Astrocyte of the cerebellum (primary cell): ENCODE measurements around the gene NEURL3.
A peak's percentile ranks its signal among the peaks of the same experiment; 100 is the strongest.

ENCODE experiments used
- DNase-seq: peaks from one replicate; pipeline ENCODE4 v3.0.0-alpha.2; 2011; ENCODE audit warnings: low read depth
- H3K4me3 ChIP-seq: 2 replicates; pipeline ENCODE4 v1.5.1; 2011; ENCODE audit warnings: mild to moderate bottlenecking, low read depth, low read length, moderate library complexity
- in situ Hi-C: cut with HindIII; loops from 2 replicates; pipeline ENCODE4 v1.10.0; 2017; ENCODE audit warnings: low sequenced_read_pairs
- TF ChIP-seq, protein P1 (sequence below): IDR thresholded peaks from 2 replicates; pipeline ENCODE4 v1.5.1; 2012; ENCODE audit warnings: low read length, low read depth, moderate library complexity, mild to moderate bottlenecking; ENCODE audit errors: missing control alignments

Gene NEURL3

DNA sequence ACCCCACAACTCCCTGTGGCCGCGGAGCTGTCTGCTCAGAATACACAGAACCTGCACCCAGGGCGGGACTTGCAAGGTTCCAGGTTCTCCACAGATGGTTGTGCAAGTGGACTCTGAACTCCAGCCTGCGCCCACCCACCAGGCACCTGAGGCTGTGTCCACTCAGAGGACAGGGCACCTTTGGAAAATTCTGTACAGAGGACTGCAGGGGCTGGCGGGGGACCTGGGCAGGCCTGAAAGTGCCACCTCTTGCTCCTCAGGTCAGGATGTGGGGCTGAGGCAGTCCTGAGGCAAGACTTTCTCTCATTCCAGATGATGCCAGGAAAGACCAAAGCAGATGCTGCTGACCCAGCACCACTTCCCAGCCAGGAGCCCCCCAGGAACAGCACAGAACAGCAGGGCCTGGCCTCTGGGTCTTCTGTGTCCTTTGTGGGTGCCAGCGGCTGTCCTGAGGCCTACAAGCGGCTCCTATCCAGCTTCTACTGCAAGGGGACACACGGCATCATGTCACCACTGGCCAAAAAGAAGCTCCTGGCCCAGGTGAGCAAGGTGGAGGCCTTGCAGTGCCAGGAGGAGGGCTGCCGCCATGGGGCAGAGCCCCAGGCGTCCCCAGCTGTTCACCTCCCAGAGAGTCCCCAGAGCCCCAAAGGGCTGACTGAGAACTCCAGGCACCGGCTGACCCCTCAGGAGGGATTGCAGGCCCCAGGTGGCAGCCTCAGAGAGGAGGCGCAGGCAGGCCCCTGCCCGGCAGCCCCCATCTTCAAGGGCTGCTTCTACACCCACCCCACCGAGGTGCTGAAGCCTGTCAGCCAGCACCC lies 45.8 kb upstream of the NEURL3 start:
- H3K4me3 ChIP-seq: no peak overlapping the region
- in situ Hi-C loops: no loop called here
- no peak for DNase-seq
- TF ChIP-seq, protein P1, sequence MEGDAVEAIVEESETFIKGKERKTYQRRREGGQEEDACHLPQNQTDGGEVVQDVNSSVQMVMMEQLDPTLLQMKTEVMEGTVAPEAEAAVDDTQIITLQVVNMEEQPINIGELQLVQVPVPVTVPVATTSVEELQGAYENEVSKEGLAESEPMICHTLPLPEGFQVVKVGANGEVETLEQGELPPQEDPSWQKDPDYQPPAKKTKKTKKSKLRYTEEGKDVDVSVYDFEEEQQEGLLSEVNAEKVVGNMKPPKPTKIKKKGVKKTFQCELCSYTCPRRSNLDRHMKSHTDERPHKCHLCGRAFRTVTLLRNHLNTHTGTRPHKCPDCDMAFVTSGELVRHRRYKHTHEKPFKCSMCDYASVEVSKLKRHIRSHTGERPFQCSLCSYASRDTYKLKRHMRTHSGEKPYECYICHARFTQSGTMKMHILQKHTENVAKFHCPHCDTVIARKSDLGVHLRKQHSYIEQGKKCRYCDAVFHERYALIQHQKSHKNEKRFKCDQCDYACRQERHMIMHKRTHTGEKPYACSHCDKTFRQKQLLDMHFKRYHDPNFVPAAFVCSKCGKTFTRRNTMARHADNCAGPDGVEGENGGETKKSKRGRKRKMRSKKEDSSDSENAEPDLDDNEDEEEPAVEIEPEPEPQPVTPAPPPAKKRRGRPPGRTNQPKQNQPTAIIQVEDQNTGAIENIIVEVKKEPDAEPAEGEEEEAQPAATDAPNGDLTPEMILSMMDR: no peak

DNA sequence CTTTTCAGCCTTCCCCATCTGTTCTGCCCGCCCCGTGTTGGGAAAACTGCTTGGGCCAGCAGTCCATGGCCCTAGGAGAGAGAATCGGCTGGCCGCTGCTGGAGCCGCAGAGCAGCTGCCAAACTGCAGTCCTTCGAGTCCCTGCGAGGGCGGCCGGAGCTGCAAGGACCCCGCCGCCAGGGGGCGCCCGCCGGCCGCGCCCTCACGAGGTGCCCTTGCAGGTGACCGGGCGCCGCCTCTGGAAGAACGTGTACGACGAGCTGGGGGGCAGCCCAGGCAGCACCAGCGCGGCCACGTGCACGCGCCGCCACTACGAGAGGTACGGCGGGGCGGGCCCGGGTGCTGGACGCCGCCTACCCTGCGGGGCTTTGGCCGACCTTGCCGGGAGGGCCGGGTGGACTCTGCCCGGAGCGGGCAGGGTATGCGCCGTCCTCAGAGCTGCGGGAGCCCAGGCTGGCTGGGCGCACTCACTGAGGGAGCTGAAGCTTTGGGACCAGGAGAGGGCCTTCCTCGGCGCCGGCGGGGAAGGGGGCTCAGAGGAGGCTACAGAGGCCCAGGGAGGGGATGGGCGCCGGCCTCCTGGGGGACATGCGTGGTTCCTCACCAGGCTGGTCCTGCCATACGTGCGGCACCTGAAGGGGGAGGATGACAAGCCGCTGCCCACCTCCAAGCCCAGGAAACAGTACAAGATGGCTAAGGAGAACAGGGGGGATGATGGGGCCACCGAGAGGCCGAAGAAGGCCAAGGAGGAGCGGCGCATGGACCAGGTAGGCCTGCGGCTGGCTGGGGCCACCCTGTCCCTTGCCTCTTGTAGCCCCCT lies 45.0 kb upstream of the NEURL3 start:
- TF ChIP-seq, protein P1: peak; percentile 32
- in situ Hi-C loops: loop anchor here (25.0 kb wide), 1 partner anchor 263 kb away; no protein-coding TSS in a partner anchor
- DNase-seq: no peak
- no peak overlapping the region for H3K4me3 ChIP-seq

DNA sequence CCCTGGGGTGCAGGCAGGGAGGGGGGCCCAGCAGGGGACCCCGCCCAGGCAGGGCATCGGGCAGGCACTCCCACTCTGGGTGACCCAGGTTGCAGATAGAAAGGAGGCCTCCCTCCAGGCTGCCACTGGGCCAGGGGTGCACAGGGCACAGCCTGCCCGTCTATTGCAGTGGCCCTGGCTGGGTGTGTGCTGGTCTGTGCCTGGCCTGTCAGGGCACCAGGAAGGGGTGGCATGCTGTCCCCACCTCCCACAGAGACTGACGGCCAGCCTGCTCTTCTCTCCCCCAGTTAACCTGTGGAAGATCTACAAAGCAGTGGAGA lies 44.3 kb upstream of the NEURL3 start:
- no peak for DNase-seq
- H3K4me3 ChIP-seq: no peak overlapping the region
- TF ChIP-seq, protein P1: no peak
- in situ Hi-C loops: loop anchor here (25.0 kb wide), 1 partner anchor 262 kb away; no protein-coding TSS in a partner anchor

DNA sequence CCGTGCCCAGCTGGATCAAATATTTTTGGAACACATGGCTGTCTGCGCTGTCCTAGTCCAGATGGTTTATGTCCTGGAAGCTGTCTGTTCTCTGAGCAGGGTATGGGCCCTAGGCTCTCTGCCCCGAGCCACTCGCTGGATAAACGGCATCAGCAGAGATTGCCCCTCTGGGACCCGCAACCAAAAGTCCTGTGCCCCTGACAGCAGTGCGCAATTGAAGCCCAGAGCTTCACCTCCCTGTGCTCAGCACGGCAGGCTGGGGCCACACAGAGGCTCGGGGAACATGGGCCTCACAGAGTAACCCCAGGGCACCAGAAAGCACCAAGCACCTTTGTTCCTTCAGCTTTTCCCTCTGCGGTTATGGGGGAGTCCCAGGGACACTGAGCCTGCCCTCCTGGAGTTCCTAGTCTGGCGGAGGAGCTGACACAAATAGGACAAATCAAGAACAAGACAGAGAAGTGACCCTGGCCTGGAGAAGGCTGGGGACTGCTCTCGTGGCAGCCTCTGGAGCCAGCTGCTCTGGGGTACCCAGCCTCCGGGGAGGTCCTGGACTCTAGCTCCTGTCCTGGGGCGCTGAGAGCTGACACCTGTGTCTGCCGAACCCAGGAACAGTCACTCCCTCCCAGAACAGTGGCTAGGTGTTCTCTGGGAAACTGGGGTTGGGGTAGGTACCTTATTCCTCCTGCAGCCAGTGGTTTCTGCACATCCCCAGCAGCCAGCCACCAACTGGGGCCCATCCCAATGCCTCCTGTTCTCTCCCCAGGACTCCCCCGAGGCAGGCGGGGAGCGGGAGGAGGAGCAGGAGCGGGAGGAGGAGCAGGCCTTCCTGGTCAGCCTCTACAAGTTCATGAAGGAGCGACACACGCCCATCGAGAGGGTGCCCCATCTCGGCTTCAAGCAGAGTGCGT lies 43.7 kb upstream of the NEURL3 start:
- no peak for DNase-seq
- TF ChIP-seq, protein P1: no peak
- in situ Hi-C loops: loop anchor here (25.0 kb wide), 1 partner anchor 262 kb away; no protein-coding TSS in a partner anchor

DNA sequence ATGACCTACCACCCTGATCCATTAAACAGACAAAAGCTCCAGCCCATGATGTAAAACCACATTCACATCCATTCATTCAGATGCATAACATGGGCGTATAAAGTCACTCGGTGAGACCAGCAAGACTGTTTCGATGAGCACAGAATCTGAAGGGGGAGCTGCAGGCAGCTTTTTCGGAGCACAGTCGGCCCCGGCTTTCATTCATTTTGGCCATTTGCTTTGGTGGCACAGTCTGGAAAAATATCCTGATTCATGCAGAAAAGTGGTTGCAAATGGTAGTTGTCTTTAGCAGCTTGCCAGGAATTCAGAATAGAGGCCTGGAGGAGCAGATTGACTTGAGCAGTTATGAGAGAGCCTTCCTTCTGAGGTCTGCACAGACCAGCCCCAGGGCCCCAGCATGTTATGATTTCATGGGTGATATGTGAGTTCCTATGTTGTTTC lies 42.6 kb upstream of the NEURL3 start:
- TF ChIP-seq, protein P1: peak; percentile 31
- no peak overlapping the region for H3K4me3 ChIP-seq
- in situ Hi-C loops: loop anchor here (25.0 kb wide), 1 partner anchor 260 kb away; no protein-coding TSS in a partner anchor
- DNase-seq: peak; percentile 66

More for the DNA sequence above, 43.7 kb upstream of the NEURL3 start:
- H3K4me3 ChIP-seq: no peak overlapping the region
